Thymus (tissue), 11 donors: ENCODE data around the gene SLC6A18. TPM values are rescaled to one million over a fixed set of nuclear protein-coding genes. Genes with fewer than 3 reads are reported as not detected.
A peak's percentile ranks its signal among the peaks of the same experiment; 100 is the strongest.

Source experiments
- DNase-seq, 9 donors: peaks; one replicate each; pipeline ENCODE4 v3.0.0-alpha.2; 2013; ENCODE audit warnings: low spot score in 9 of 9, low read depth in 6 of 9, missing footprints in 1 of 9
- H3K27ac ChIP-seq, 2 donors: one replicate each; pipeline ENCODE4 v1.5.1; 2013; ENCODE audit warnings: control low read depth in 1 of 2, low read depth in 1 of 2, low read length in 1 of 2, mild to moderate bottlenecking in 1 of 2, moderate library complexity in 1 of 2
- H3K27me3 ChIP-seq, 2 donors: one replicate each; pipeline ENCODE4 v1.5.1; 2013; ENCODE audit warnings: low read length in 1 of 2; ENCODE audit not compliant: control insufficient read depth in 2 of 2, insufficient read depth in 1 of 2
- H3K36me3 ChIP-seq, 2 donors: one replicate each; pipeline ENCODE4 v1.5.1; 2013; ENCODE audit warnings: low read length in 1 of 2, mild to moderate bottlenecking in 1 of 2, moderate library complexity in 1 of 2; ENCODE audit not compliant: control insufficient read depth in 2 of 2, insufficient read depth in 2 of 2
- H3K4me1 ChIP-seq, 2 donors: one replicate each; pipeline ENCODE4 v1.5.1; 2013; ENCODE audit warnings: low read length in 2 of 2; ENCODE audit not compliant: control insufficient read depth in 2 of 2, insufficient read depth in 2 of 2
- H3K4me3 ChIP-seq, 2 donors: one replicate each; pipeline ENCODE4 v1.5.1; 2013; ENCODE audit warnings: low read length in 2 of 2, control low read depth in 1 of 2, mild to moderate bottlenecking in 1 of 2
- H3K9me3 ChIP-seq, 2 donors: one replicate each; pipeline ENCODE4 v1.5.1; 2013; ENCODE audit warnings: low read length in 1 of 2, mild to moderate bottlenecking in 1 of 2; ENCODE audit not compliant: control insufficient read depth in 2 of 2, insufficient read depth in 1 of 2
- WGBS: extraction: QIAGEN DNeasy Blood & Tissue Kit; methylation state at CpG from one replicate; pipeline ENCODE4 v1.1.7; 2013; 5-methylcytosine and 5-hydroxymethylcytosine counted together
- polyA plus RNA-seq: library from polyadenylated mRNA; stranded (reverse); fragments of 200-250 nt; gene quantifications from one replicate; pipeline ENCODE4 v1.2.3, GENCODE V29; 2013
- total RNA-seq: library from RNA; stranded (reverse); fragments of 120-200 nt; gene quantifications from one replicate; pipeline ENCODE4 v1.2.4, GENCODE V29; 2013
- donor health status: healthy.

Gene SLC6A18
- total and polyA plus RNA-seq, 2 donors: 0.05 TPM; not detected in 1

GRCh38 chr5:1242733-1243486 is 17.7 kb downstream of the SLC6A18 start:
- 86% methylated on average over 14 of the region's 14 CpGs for WGBS
- DNase-seq: no peak
- Histone ChIP-seq H3K9me3 (peaks cover under 1 to 11% of the 10 kb centered on the region in 2 donors), H3K27ac (no peak overlapping the region), H3K36me3 (peaks cover 0 to 2% of the 10 kb centered on the region in 2 donors), H3K4me1 (peaks cover 8 to 10% of the 10 kb centered on the region in 2 donors), H3K27me3 (peaks cover 20 to 49% of the 10 kb centered on the region in 2 donors), H3K4me3 (no peak overlapping the region)

DNA sequence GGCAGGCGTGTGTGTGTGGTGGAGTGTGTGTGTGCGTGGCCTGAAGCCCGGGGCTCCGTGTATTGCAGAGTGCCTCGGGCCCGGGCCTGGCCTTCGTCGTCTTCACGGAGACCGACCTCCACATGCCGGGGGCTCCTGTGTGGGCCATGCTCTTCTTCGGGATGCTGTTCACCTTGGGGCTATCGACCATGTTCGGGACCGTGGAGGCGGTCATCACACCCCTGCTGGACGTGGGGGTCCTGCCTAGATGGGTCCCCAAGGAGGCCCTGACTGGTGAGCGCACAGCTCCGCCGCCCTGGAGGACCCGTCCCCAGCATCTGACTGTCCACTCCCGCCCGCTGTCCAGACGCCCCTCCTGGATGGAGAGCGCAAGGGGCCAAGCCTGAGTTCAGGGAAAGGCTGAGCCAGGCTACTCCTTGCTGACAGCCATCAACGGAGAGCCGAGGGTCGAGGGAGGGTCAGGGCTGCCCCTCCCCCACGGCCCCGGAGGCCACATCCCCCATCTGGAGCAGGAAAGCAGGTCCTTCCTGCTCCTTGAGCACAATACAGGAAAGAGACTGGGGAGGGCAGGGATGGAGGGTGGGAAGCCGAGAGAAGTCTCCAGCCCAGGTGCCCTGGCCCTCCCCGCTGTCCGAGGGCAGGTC is 18.4 kb downstream of the SLC6A18 start:
- Histone ChIP-seq H3K4me1 (peaks cover 8 to 10% of the 10 kb centered on the region in 2 donors), H3K9me3 (peaks cover 1 to 11% of the 10 kb centered on the region in 2 donors), H3K4me3 (no peak overlapping the region), H3K36me3 (peaks cover 0 to 2% of the 10 kb centered on the region in 2 donors), H3K27me3 (peaks cover 20 to 54% of the 10 kb centered on the region in 2 donors), H3K27ac (no peak overlapping the region)
- 64% methylated on average over 33 of the region's 33 CpGs for WGBS
- no peak for DNase-seq

- Histone ChIP-seq H3K9me3 (peaks cover 1 to 11% of the 10 kb centered on the region in 2 donors), H3K27me3 (peaks cover 20 to 56% of the 10 kb centered on the region in 2 donors), H3K36me3 (no peaks in the 10 kb centered on the region), H3K4me3 (no peak overlapping the region), H3K27ac (no peak overlapping the region), H3K4me1 (peaks cover 8 to 10% of the 10 kb centered on the region in 2 donors)
- WGBS: 76% methylated on average over 21 of the region's 21 CpGs
- no peak for DNase-seq
Observed at GRCh38 chr5:1244255-1244654, 19.1 kb downstream of the SLC6A18 start.

DNA sequence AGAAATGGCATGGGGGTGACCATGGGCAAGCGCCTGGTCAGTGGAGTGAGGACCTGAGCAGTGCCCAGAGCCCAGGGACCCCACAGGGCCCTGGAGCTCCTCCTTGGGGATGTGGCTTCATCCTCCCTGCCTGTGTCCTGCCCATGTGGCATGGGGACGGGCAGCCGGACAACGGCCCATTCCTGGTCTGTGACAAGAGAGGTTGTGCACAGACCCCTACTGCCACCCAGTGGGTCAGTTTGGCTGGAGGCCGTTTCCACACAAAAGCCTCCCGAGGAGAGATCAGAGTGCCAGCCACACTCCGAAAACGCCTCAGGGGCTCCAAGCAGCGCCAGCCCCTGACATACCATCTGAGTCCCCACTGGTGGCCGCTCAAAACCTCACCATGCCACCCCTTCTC is 19.8 kb downstream of the SLC6A18 start:
- H3K9me3 ChIP-seq: peaks cover 1 to 11% of the 10 kb centered on the region in 2 donors
- WGBS: 70% methylated on average over 10 of the region's 10 CpGs

GRCh38 chr5:1245905-1246576 is 20.9 kb downstream of the SLC6A18 start:
- Histone ChIP-seq H3K36me3 (no peaks in the 10 kb centered on the region), H3K27ac (no peak overlapping the region), H3K4me3 (no peak overlapping the region), H3K27me3 (peaks cover 20 to 54% of the 10 kb centered on the region in 2 donors), H3K9me3 (peaks cover 1 to 11% of the 10 kb centered on the region in 2 donors), H3K4me1 (peaks cover 14 to 21% of the 10 kb centered on the region in 2 donors)
- DNase-seq: no peak
- 65% methylated on average over 58 of the region's 58 CpGs for WGBS

More for the DNA sequence above, 19.8 kb downstream of the SLC6A18 start:
- Histone ChIP-seq H3K4me1 (peaks cover 8 to 11% of the 10 kb centered on the region in 2 donors), H3K4me3 (no peak overlapping the region), H3K27ac (no peak overlapping the region), H3K36me3 (no peaks in the 10 kb centered on the region), H3K27me3 (peaks cover 20 to 54% of the 10 kb centered on the region in 2 donors)
- no peak for DNase-seq

DNA sequence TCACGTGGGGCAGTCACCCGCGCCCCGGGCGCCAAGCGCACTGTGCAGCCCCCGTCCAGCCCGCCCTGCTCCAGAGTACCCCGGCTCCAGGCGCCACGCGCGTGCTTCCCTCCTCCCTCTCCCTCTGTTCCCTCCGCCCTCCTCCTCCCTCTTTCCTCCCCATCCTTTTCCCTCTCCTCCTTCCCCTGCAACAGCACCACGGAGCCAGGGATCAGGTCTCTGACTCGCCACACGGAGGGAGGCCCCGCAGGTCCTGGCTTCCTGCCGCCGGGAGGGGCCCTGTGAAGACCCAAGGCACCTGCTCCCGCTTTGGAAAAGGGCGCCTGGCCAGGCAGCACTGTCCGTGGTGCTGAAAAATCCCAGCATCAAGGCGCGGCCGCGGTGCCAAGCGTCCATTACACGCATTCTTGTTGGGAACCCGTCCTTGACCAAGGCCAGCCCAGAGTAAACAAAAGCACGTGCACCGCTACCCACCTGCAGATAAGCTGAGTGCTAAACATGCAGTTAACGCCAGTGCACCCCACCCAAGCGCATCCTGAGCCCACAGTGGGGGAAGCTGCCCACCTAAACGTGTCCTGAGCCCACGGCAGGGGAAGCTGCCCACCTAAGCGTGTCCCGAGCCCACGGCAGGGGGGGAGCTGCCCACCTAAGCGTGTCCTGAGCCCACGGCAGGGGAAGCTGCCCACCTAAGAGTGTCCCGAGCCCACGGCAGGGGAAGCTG is 21.7 kb downstream of the SLC6A18 start:
- DNase-seq: peak; percentile 26 to 72 (median 54)
- WGBS: 30% methylated on average over 43 of the region's 43 CpGs
- Histone ChIP-seq H3K4me1 (peaks cover 18 to 23% of the 10 kb centered on the region in 2 donors), H3K4me3 (no peak overlapping the region), H3K9me3 (peaks cover 1 to 11% of the 10 kb centered on the region in 2 donors), H3K36me3 (no peaks in the 10 kb centered on the region), H3K27ac (no peak overlapping the region), H3K27me3 (peaks cover 20 to 54% of the 10 kb centered on the region in 2 donors)

DNA sequence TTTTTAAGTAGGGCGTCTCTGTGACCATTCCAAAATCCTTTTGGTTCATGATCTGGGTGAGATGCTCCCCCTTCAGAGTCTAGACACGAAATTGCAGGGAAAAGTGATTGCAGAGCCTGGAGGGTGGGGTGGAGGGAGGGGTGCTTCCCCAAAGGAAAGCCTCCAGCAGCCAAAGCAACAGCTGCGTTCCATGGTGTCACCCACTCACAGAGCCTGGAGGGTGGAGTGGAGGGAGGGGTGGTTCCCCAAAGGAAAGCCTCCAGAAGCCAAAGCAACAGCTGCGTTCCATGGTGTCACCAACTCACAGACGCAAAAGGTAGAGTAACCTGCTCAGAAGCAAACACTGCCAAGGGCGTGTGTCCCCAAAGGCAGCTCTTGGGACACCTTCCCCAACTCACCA is 22.6 kb downstream of the SLC6A18 start:
- peaks cover 20 to 52% of the 10 kb centered on the region in 2 donors for H3K27me3 ChIP-seq
- peaks cover 19 to 23% of the 10 kb centered on the region in 2 donors for H3K4me1 ChIP-seq
- no peak overlapping the region for H3K27ac ChIP-seq
- no peaks in the 10 kb centered on the region for H3K36me3 ChIP-seq
- whole genome bisulfite sequencing: 87% methylated on average over 6 of the region's 6 CpGs
- no peak for DNase-seq
- no peak overlapping the region for H3K4me3 ChIP-seq
- H3K9me3 ChIP-seq: peaks cover 1 to 11% of the 10 kb centered on the region in 2 donors

- Histone ChIP-seq H3K4me3 (no peak overlapping the region), H3K4me1 (peaks cover 24% of the 10 kb centered on the region in 2 donors), H3K36me3 (no peaks in the 10 kb centered on the region), H3K27ac (no peak overlapping the region), H3K27me3 (peaks cover 20 to 39% of the 10 kb centered on the region in 2 donors), H3K9me3 (peaks cover 1 to 11% of the 10 kb centered on the region in 2 donors)
- WGBS: 90% methylated on average over 29 of the region's 29 CpGs
- DNase-seq: no peak
Observed at GRCh38 chr5:1249366-1250280, 24.4 kb downstream of the SLC6A18 start.
